ENCODE data around the gene ZSCAN5A.
A peak's percentile ranks its signal among the peaks of the same experiment; 100 is the strongest.

Gene ZSCAN5A

DNA sequence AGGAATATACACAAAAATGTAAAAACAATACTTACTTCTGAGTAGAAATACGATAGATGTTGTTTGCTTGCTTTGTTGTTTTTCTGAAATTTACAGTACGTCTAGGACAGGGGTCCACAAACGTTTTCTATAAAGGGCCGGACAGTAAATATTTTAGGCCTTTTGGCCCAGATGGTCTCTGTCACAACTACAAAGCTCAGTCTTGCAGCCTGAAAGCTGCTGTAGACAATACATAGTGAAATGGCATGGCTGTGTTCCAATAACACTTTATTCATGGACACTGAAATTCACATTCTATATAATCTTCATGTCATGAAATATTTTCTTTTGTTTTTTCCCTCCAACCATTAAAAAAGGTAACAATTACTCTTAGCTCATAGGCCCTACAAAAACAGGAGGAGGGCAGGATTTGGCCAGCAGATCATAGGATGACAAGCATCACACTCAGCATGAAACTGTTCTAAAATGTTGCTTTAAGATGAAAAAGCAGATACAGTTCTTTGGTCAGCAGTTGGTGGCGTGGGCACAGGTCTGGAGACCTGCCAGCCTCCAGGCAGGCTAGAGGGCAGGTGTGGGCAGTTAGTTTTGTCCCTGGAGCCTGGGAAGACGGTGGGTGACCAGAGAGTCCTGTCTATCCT lies 42.4 kb downstream of the ZSCAN5A start, which contains the start of gene EDDM13:
Gene EDDM13, plus strand, starts transcription at position 588 of the 638 bp plus-strand sequence. CDS start 87 bp downstream, outside the sequence.
- Histone ChIP-seq H4K91ac (ENCODE audit: low read depth, low read length) (no peak within 1 kb of the TSS), H3K36me3 (ENCODE audit: control insufficient read depth in 1 of 2, insufficient read depth in 2 of 2, low read length in 2 of 2) (no peaks in the 10 kb centered on the region), H2BK120ac (ENCODE audit: insufficient read depth, low read length, poor library complexity) (no peak within 1 kb of the TSS), H3K27ac (ENCODE audit: low read depth, low read length) (no peak within 1 kb of the TSS), H3K4ac (ENCODE audit: low read depth, low read length) (no peak within 1 kb of the TSS), H3K79me2 (ENCODE audit: control insufficient read depth, insufficient read depth, low read length, poor library complexity) (no peaks in the 10 kb centered on the region), H4K12ac (ENCODE audit: low read depth, low read length) (no peak within 1 kb of the TSS), H3K23ac (ENCODE audit: low read length) (no peak within 1 kb of the TSS), H2AK5ac (ENCODE audit: low read length) (no peak within 1 kb of the TSS), H4K8ac (ENCODE audit: low read depth, low read length) (no peak within 1 kb of the TSS), H3K4me3 (ENCODE audit: low read depth, low read length) (no peak within 1 kb of the TSS), H3K9ac (ENCODE audit: low read length) (no peak within 1 kb of the TSS), H3K4me1 (ENCODE audit: control insufficient read depth in 1 of 2, insufficient read depth in 2 of 2, low read length in 2 of 2) (no peaks in the 10 kb centered on the region), H2BK5ac (ENCODE audit: low read depth, low read length, poor library complexity) (no peak within 1 kb of the TSS), H3K4me2 (ENCODE audit: low read length) (no peak within 1 kb of the TSS), H3K27me3 (ENCODE audit: insufficient read depth, low read length) (no peaks in the 10 kb centered on the region), H2BK12ac (ENCODE audit: low read length) (no peak within 1 kb of the TSS), H3K79me1 (ENCODE audit: low read length) (no peaks in the 10 kb centered on the region), H3K9me3 (ENCODE audit: insufficient read depth, low read depth, low read length) (no peaks in the 10 kb centered on the region), H3K14ac (ENCODE audit: low read length) (no peak within 1 kb of the TSS), H3K18ac (ENCODE audit: low read length) (no peak within 1 kb of the TSS), H2AFZ (ENCODE audit: insufficient read depth, low read length, poor library complexity) (no peak within 1 kb of the TSS)
- DNase-seq = no peak
- WGBS (ENCODE audit: extremely low coverage, insufficient coverage, insufficient read length) = no CpG with 5 or more reads among the region's 6 CpGs

DNA sequence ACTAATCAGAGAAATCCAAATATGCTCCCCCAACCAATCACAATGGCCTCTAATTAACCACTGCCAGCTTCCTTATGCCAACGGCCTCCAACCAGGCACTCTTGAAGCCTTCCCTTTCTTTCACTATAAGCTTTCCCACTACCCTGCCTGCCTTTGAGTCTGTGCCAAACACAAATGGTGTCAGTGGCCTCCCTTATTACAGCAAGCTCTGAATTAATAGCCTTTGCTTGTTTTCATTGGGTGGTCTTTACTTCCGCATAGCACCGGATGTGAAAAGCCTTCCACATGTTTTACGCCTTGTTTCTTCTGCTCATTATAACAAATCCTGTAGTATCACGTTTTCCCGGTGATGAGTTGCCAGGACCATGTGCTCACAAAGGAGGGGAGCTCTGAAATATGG lies 43.5 kb downstream of the ZSCAN5A start:
- Histone ChIP-seq H4K8ac (ENCODE audit: low read depth, low read length) (no peak overlapping the region), H3K18ac (ENCODE audit: low read length) (no peak overlapping the region), H3K27me3 (ENCODE audit: insufficient read depth, low read length) (no peaks in the 10 kb centered on the region), H3K4ac (ENCODE audit: low read depth, low read length) (no peak overlapping the region), H3K4me2 (ENCODE audit: low read length) (no peak overlapping the region), H3K4me1 (ENCODE audit: control insufficient read depth in 1 of 2, insufficient read depth in 2 of 2, low read length in 2 of 2) (no peaks in the 10 kb centered on the region), H3K79me2 (ENCODE audit: control insufficient read depth, insufficient read depth, low read length, poor library complexity) (no peaks in the 10 kb centered on the region), H4K12ac (ENCODE audit: low read depth, low read length) (no peak overlapping the region), H4K91ac (ENCODE audit: low read depth, low read length) (no peak overlapping the region), H3K9ac (ENCODE audit: low read length) (no peak overlapping the region), H2AK5ac (ENCODE audit: low read length) (no peak overlapping the region), H3K14ac (ENCODE audit: low read length) (no peak overlapping the region), H3K4me3 (ENCODE audit: low read depth, low read length) (no peak overlapping the region), H3K36me3 (ENCODE audit: control insufficient read depth in 1 of 2, insufficient read depth in 2 of 2, low read length in 2 of 2) (no peaks in the 10 kb centered on the region), H2BK120ac (ENCODE audit: insufficient read depth, low read length, poor library complexity) (no peak overlapping the region), H3K23ac (ENCODE audit: low read length) (no peak overlapping the region), H3K79me1 (ENCODE audit: low read length) (no peaks in the 10 kb centered on the region), H2BK5ac (ENCODE audit: low read depth, low read length, poor library complexity) (no peak overlapping the region), H3K9me3 (ENCODE audit: insufficient read depth, low read depth, low read length) (no peaks in the 10 kb centered on the region), H2AFZ (ENCODE audit: insufficient read depth, low read length, poor library complexity) (no peak overlapping the region), H2BK12ac (ENCODE audit: low read length) (no peak overlapping the region), H3K27ac (ENCODE audit: low read depth, low read length) (no peak overlapping the region)
- no CpG with 5 or more reads among the region's 6 CpGs for WGBS (ENCODE audit: extremely low coverage, insufficient coverage, insufficient read length)
- DNase-seq = no peak

DNA sequence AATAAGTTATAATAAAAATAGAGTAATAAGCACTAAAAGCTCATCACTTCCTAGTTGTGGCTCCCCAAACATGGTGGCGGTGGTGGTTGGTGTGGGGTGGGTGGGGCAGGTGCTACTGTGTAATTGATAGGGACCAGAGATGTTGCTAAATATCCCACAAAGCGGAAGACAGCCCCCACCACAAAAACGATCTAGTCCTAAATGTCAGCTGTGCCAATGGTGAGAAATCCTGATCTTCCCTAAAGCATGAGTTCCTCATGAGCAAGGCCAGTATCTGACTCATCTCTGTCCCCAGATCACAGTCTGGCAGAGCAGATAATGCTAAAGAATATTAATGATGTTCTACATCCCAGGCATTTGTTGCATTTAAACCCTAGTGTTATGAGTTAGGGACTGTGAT lies 44.0 kb downstream of the ZSCAN5A start:
- H3K4me2 ChIP-seq (ENCODE audit: low read length) = no peak overlapping the region
- H2BK12ac ChIP-seq (ENCODE audit: low read length) = no peak overlapping the region
- H3K27me3 ChIP-seq (ENCODE audit: insufficient read depth, low read length) = no peaks in the 10 kb centered on the region
- H3K4me3 ChIP-seq (ENCODE audit: low read depth, low read length) = no peak overlapping the region
- no peak overlapping the region for H4K8ac ChIP-seq (ENCODE audit: low read depth, low read length)
- no CpG with 5 or more reads among the region's 3 CpGs for WGBS (ENCODE audit: extremely low coverage, insufficient coverage, insufficient read length)
- H3K14ac ChIP-seq (ENCODE audit: low read length) = no peak overlapping the region
- no peak overlapping the region for H2BK5ac ChIP-seq (ENCODE audit: low read depth, low read length, poor library complexity)
- H3K23ac ChIP-seq (ENCODE audit: low read length) = no peak overlapping the region
- no peak overlapping the region for H2AK5ac ChIP-seq (ENCODE audit: low read length)
- no peak overlapping the region for H3K27ac ChIP-seq (ENCODE audit: low read depth, low read length)
- H3K18ac ChIP-seq (ENCODE audit: low read length) = no peak overlapping the region
- no peak overlapping the region for H3K9ac ChIP-seq (ENCODE audit: low read length)
- H4K12ac ChIP-seq (ENCODE audit: low read depth, low read length) = no peak overlapping the region
- no peaks in the 10 kb centered on the region for H3K36me3 ChIP-seq (ENCODE audit: control insufficient read depth in 1 of 2, insufficient read depth in 2 of 2, low read length in 2 of 2)
- H2AFZ ChIP-seq (ENCODE audit: insufficient read depth, low read length, poor library complexity) = no peak overlapping the region
- no peak overlapping the region for H3K4ac ChIP-seq (ENCODE audit: low read depth, low read length)
- no peaks in the 10 kb centered on the region for H3K4me1 ChIP-seq (ENCODE audit: control insufficient read depth in 1 of 2, insufficient read depth in 2 of 2, low read length in 2 of 2)
- DNase-seq = peak in 1 of 2 donors; percentile 27
- no peaks in the 10 kb centered on the region for H3K79me2 ChIP-seq (ENCODE audit: control insufficient read depth, insufficient read depth, low read length, poor library complexity)
- H4K91ac ChIP-seq (ENCODE audit: low read depth, low read length) = no peak overlapping the region
- H3K79me1 ChIP-seq (ENCODE audit: low read length) = no peaks in the 10 kb centered on the region
- no peaks in the 10 kb centered on the region for H3K9me3 ChIP-seq (ENCODE audit: insufficient read depth, low read depth, low read length)
- no peak overlapping the region for H2BK120ac ChIP-seq (ENCODE audit: insufficient read depth, low read length, poor library complexity)

DNA sequence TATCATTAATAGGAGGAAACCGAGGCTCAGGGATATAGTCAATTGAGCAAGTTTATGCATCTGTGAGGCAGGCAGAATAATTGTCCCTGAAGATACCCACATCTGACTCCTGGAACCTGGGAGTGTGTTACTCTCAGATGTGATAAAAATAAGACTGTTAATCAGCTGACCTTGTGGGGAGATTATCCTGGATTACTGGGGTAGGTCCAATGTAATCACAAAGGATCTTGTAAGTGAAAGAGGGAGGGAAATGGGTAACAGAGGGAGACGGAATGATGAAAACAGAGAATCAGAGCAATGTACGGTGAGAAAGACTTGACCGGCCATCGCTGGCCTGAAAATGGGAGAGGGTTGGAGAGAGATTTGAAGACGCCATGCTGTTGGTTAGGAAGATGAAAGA lies 45.3 kb downstream of the ZSCAN5A start:
- no peak overlapping the region for H3K18ac ChIP-seq (ENCODE audit: low read length)
- no peak overlapping the region for H3K4me3 ChIP-seq (ENCODE audit: low read depth, low read length)
- H4K91ac ChIP-seq (ENCODE audit: low read depth, low read length) = no peak overlapping the region
- H3K9me3 ChIP-seq (ENCODE audit: insufficient read depth, low read depth, low read length) = no peaks in the 10 kb centered on the region
- H2BK5ac ChIP-seq (ENCODE audit: low read depth, low read length, poor library complexity) = no peak overlapping the region
- H3K79me2 ChIP-seq (ENCODE audit: control insufficient read depth, insufficient read depth, low read length, poor library complexity) = no peaks in the 10 kb centered on the region
- no peak overlapping the region for H4K8ac ChIP-seq (ENCODE audit: low read depth, low read length)
- no peak overlapping the region for H4K12ac ChIP-seq (ENCODE audit: low read depth, low read length)
- no peak overlapping the region for H3K14ac ChIP-seq (ENCODE audit: low read length)
- no peak overlapping the region for H3K27ac ChIP-seq (ENCODE audit: low read depth, low read length)
- H3K27me3 ChIP-seq (ENCODE audit: insufficient read depth, low read length) = no peaks in the 10 kb centered on the region
- H2BK12ac ChIP-seq (ENCODE audit: low read length) = no peak overlapping the region
- DNase-seq = no peak
- no peak overlapping the region for H2AK5ac ChIP-seq (ENCODE audit: low read length)
- no CpG with 5 or more reads among the region's 6 CpGs for WGBS (ENCODE audit: extremely low coverage, insufficient coverage, insufficient read length)
- no peak overlapping the region for H2BK120ac ChIP-seq (ENCODE audit: insufficient read depth, low read length, poor library complexity)
- no peaks in the 10 kb centered on the region for H3K4me1 ChIP-seq (ENCODE audit: control insufficient read depth in 1 of 2, insufficient read depth in 2 of 2, low read length in 2 of 2)
- H2AFZ ChIP-seq (ENCODE audit: insufficient read depth, low read length, poor library complexity) = no peak overlapping the region
- H3K79me1 ChIP-seq (ENCODE audit: low read length) = no peaks in the 10 kb centered on the region
- no peaks in the 10 kb centered on the region for H3K36me3 ChIP-seq (ENCODE audit: control insufficient read depth in 1 of 2, insufficient read depth in 2 of 2, low read length in 2 of 2)
- H3K4ac ChIP-seq (ENCODE audit: low read depth, low read length) = no peak overlapping the region
- H3K23ac ChIP-seq (ENCODE audit: low read length) = no peak overlapping the region
- H3K9ac ChIP-seq (ENCODE audit: low read length) = no peak overlapping the region
- no peak overlapping the region for H3K4me2 ChIP-seq (ENCODE audit: low read length)
